ENCODE results near the gene MAP4.

The MAP4 gene

GRCh38 chr3:47961036-47961435 is 55.2 kb downstream of the MAP4 start:
- no peak for DNase-seq (ENCODE audit: low spot score)

GRCh38 chr3:47956521-47956920 is 59.7 kb downstream of the MAP4 start:
- no peak for DNase-seq (ENCODE audit: low spot score)

GRCh38 chr3:47954567-47954966 is 61.6 kb downstream of the MAP4 start:
- DNase-seq (ENCODE audit: low spot score), result no peak

- no peak for DNase-seq (ENCODE audit: low spot score)
Observed at GRCh38 chr3:47950453-47951169, 65.6 kb downstream of the MAP4 start.

GRCh38 chr3:47949979-47950378 is 66.2 kb downstream of the MAP4 start:
- no peak for DNase-seq (ENCODE audit: low spot score)

GRCh38 chr3:47940232-47940631 is 76.0 kb downstream of the MAP4 start:
- DNase-seq (ENCODE audit: low spot score), result no peak

- DNase-seq (ENCODE audit: low spot score), result no peak
Observed at GRCh38 chr3:47932421-47932820, 83.8 kb downstream of the MAP4 start.

GRCh38 chr3:47930979-47931378 is 85.2 kb downstream of the MAP4 start:
- DNase-seq (ENCODE audit: low spot score), result no peak

GRCh38 chr3:47916696-47917095 is 99.5 kb downstream of the MAP4 start:
- DNase-seq (ENCODE audit: low spot score), result no peak

GRCh38 chr3:47916201-47916600 is 100.0 kb downstream of the MAP4 start:
- DNase-seq (ENCODE audit: low spot score), result no peak

- no peak for DNase-seq (ENCODE audit: low spot score)
Observed at GRCh38 chr3:47912006-47912504, 104.2 kb downstream of the MAP4 start.

- DNase-seq (ENCODE audit: low spot score), result no peak
Observed at GRCh38 chr3:47910777-47911440, 105.3 kb downstream of the MAP4 start.

GRCh38 chr3:47910233-47910632 is 106.0 kb downstream of the MAP4 start:
- no peak for DNase-seq (ENCODE audit: low spot score)

- DNase-seq (ENCODE audit: low spot score), result no peak
Observed at GRCh38 chr3:47909607-47910006, 106.6 kb downstream of the MAP4 start.

GRCh38 chr3:47908744-47909143 is 107.5 kb downstream of the MAP4 start:
- no peak for DNase-seq (ENCODE audit: low spot score)

- DNase-seq (ENCODE audit: low spot score), result no peak
Observed at GRCh38 chr3:47907784-47908183, 108.4 kb downstream of the MAP4 start.

- DNase-seq (ENCODE audit: low spot score), result no peak
Observed at GRCh38 chr3:47902746-47903145, 113.5 kb downstream of the MAP4 start.

- DNase-seq (ENCODE audit: low spot score), result no peak
Observed at GRCh38 chr3:47901280-47901833, 114.9 kb downstream of the MAP4 start.

- DNase-seq (ENCODE audit: low spot score), result no peak
Observed at GRCh38 chr3:47899495-47900108, 116.6 kb downstream of the MAP4 start.

GRCh38 chr3:47897954-47898353 is 118.3 kb downstream of the MAP4 start:
- DNase-seq (ENCODE audit: low spot score), result no peak

GRCh38 chr3:47896736-47897135 is 119.5 kb downstream of the MAP4 start:
- DNase-seq (ENCODE audit: low spot score), result no peak

- no peak for DNase-seq (ENCODE audit: low spot score)
Observed at GRCh38 chr3:47895241-47895640, 121.0 kb downstream of the MAP4 start.

All from CD4-positive, alpha-beta T cell treated with Interleukin-6 at 100 ng/mL for 8 hours (primary cell).